ENCODE measurements around the gene ALG9. TPM values are rescaled to one million over a fixed set of nuclear protein-coding genes. Genes with fewer than 3 reads are reported as not detected.
A peak's percentile ranks its signal among the peaks of the same experiment; 100 is the strongest.

ALG9 gene
- total RNA-seq, 1 experiment from 2014 or later: 19.7 TPM

DNA sequence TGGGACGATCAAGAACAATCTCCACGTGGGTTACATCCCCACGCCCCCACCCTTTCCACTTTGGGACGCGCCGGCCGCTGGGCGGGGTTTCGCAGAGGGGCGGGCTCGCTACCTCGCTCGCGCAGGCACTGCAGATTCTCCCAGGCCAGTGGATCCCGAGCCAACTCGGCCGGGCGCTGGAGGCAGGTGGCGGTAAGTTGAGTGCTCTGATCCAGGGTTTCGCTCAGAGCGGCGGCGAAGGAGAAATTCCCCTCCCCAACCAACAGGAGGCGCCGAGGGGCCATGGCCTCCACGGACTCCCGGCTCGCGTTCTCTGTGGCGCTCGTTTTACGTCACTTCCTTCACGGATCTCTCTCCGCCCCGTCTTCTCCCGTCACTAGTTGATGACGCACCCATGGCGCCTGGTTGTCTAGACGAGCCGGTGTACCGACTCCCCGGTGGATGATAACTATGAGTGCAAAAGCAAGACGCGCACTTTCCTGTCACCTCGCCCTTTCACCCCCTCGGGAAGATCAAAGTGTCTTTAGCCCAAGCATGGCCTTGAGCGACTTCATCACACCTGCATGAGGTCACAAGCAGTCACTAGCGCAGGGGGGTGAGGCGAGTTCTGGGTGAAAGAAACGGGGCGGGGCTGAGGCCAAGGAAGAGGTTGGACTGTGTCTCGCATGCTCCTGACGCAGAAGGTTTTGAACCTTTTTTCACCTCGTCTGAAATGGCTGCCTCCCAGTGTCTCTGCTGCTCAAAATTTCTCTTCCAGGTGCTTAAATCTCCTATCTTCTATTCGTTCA is 7.7 kb upstream of the ALG9 start, which contains the start of the genes CFAP68 and FDXACB1 (continued):
- TF ChIP-seq, protein P1, sequence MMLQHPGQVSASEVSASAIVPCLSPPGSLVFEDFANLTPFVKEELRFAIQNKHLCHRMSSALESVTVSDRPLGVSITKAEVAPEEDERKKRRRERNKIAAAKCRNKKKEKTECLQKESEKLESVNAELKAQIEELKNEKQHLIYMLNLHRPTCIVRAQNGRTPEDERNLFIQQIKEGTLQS (CRISPR knock-in tag; conservative IDR thresholded peaks at IDR 0.05): no peak
- no peak; the same call in 1 of the 2 replicates for TF ChIP-seq ZNF219 (CRISPR knock-in tag; IDR thresholded peaks at IDR 0.05; ENCODE audit: borderline replicate concordance)
- no peak for TF ChIP-seq FOXP1 (CRISPR knock-in tag; IDR thresholded peaks at IDR 0.05; ENCODE audit: borderline replicate concordance)
- TF ChIP-seq CREM (CRISPR knock-in tag; IDR thresholded peaks at IDR 0.05): peak; percentile 99
- no peak for TF ChIP-seq ESRRA (CRISPR knock-in tag; IDR thresholded peaks at IDR 0.05; ENCODE audit: borderline replicate concordance)
- TF ChIP-seq, protein P2, sequence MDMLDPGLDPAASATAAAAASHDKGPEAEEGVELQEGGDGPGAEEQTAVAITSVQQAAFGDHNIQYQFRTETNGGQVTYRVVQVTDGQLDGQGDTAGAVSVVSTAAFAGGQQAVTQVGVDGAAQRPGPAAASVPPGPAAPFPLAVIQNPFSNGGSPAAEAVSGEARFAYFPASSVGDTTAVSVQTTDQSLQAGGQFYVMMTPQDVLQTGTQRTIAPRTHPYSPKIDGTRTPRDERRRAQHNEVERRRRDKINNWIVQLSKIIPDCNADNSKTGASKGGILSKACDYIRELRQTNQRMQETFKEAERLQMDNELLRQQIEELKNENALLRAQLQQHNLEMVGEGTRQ (CRISPR knock-in tag; IDR thresholded peaks at IDR 0.05): peak; percentile 22; the same call in 1 of the 2 replicates
- TF ChIP-seq ZNF317 (CRISPR knock-in tag; IDR thresholded peaks at IDR 0.05; ENCODE audit: borderline replicate concordance, low read depth): no peak
- no peak for TF ChIP-seq ZNF263 (CRISPR knock-in tag; IDR thresholded peaks at IDR 0.05; ENCODE audit: low read depth)
- TF ChIP-seq, protein P3, sequence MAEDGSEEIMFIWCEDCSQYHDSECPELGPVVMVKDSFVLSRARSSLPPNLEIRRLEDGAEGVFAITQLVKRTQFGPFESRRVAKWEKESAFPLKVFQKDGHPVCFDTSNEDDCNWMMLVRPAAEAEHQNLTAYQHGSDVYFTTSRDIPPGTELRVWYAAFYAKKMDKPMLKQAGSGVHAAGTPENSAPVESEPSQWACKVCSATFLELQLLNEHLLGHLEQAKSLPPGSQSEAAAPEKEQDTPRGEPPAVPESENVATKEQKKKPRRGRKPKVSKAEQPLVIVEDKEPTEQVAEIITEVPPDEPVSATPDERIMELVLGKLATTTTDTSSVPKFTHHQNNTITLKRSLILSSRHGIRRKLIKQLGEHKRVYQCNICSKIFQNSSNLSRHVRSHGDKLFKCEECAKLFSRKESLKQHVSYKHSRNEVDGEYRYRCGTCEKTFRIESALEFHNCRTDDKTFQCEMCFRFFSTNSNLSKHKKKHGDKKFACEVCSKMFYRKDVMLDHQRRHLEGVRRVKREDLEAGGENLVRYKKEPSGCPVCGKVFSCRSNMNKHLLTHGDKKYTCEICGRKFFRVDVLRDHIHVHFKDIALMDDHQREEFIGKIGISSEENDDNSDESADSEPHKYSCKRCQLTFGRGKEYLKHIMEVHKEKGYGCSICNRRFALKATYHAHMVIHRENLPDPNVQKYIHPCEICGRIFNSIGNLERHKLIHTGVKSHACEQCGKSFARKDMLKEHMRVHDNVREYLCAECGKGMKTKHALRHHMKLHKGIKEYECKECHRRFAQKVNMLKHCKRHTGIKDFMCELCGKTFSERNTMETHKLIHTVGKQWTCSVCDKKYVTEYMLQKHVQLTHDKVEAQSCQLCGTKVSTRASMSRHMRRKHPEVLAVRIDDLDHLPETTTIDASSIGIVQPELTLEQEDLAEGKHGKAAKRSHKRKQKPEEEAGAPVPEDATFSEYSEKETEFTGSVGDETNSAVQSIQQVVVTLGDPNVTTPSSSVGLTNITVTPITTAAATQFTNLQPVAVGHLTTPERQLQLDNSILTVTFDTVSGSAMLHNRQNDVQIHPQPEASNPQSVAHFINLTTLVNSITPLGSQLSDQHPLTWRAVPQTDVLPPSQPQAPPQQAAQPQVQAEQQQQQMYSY (CRISPR knock-in tag; IDR thresholded peaks at IDR 0.05): 0 out of 2 replicates have a peak, but pooled peaks have one; percentile 19
- TF ChIP-seq, protein P4, sequence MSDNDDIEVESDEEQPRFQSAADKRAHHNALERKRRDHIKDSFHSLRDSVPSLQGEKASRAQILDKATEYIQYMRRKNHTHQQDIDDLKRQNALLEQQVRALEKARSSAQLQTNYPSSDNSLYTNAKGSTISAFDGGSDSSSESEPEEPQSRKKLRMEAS (CRISPR knock-in tag; IDR thresholded peaks at IDR 0.05): peak; percentile 64
- TF ChIP-seq, protein P5, sequence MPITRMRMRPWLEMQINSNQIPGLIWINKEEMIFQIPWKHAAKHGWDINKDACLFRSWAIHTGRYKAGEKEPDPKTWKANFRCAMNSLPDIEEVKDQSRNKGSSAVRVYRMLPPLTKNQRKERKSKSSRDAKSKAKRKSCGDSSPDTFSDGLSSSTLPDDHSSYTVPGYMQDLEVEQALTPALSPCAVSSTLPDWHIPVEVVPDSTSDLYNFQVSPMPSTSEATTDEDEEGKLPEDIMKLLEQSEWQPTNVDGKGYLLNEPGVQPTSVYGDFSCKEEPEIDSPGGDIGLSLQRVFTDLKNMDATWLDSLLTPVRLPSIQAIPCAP (CRISPR knock-in tag; IDR thresholded peaks at IDR 0.05): no peak
- TF ChIP-seq, protein P6, sequence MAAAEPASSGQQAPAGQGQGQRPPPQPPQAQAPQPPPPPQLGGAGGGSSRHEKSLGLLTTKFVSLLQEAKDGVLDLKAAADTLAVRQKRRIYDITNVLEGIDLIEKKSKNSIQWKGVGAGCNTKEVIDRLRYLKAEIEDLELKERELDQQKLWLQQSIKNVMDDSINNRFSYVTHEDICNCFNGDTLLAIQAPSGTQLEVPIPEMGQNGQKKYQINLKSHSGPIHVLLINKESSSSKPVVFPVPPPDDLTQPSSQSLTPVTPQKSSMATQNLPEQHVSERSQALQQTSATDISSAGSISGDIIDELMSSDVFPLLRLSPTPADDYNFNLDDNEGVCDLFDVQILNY (CRISPR knock-in tag; IDR thresholded peaks at IDR 0.05): peak; percentile 52; the same call in 1 of the 2 replicates
- no peak for TF ChIP-seq ELF4 (CRISPR knock-in tag; IDR thresholded peaks at IDR 0.05; ENCODE audit: low read depth)
- peak; percentile 94 for TF ChIP-seq ZBTB21 (CRISPR knock-in tag; IDR thresholded peaks at IDR 0.05; ENCODE audit: borderline replicate concordance)
- TF ChIP-seq PRRX2 (CRISPR knock-in tag; IDR thresholded peaks at IDR 0.05): no peak
- peak; percentile 88 for TF ChIP-seq SP1 (CRISPR knock-in tag; conservative IDR thresholded peaks at IDR 0.05)
- TF ChIP-seq GABPB1 (CRISPR knock-in tag; IDR thresholded peaks at IDR 0.05): peak; percentile 73
- TF ChIP-seq, protein P7, sequence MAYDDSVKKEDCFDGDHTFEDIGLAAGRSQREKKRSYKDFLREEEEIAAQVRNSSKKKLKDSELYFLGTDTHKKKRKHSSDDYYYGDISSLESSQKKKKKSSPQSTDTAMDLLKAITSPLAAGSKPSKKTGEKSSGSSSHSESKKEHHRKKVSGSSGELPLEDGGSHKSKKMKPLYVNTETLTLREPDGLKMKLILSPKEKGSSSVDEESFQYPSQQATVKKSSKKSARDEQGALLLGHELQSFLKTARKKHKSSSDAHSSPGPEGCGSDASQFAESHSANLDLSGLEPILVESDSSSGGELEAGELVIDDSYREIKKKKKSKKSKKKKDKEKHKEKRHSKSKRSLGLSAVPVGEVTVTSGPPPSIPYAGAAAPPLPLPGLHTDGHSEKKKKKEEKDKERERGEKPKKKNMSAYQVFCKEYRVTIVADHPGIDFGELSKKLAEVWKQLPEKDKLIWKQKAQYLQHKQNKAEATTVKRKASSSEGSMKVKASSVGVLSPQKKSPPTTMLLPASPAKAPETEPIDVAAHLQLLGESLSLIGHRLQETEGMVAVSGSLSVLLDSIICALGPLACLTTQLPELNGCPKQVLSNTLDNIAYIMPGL (CRISPR knock-in tag; IDR thresholded peaks at IDR 0.05): peak; percentile 97
- TF ChIP-seq, protein P8, sequence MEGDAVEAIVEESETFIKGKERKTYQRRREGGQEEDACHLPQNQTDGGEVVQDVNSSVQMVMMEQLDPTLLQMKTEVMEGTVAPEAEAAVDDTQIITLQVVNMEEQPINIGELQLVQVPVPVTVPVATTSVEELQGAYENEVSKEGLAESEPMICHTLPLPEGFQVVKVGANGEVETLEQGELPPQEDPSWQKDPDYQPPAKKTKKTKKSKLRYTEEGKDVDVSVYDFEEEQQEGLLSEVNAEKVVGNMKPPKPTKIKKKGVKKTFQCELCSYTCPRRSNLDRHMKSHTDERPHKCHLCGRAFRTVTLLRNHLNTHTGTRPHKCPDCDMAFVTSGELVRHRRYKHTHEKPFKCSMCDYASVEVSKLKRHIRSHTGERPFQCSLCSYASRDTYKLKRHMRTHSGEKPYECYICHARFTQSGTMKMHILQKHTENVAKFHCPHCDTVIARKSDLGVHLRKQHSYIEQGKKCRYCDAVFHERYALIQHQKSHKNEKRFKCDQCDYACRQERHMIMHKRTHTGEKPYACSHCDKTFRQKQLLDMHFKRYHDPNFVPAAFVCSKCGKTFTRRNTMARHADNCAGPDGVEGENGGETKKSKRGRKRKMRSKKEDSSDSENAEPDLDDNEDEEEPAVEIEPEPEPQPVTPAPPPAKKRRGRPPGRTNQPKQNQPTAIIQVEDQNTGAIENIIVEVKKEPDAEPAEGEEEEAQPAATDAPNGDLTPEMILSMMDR (IDR thresholded peaks at IDR 0.05): peak; percentile 89
- TF ChIP-seq CREB1 (CRISPR knock-in tag; IDR thresholded peaks at IDR 0.05): no peak
- no peak for TF ChIP-seq RELA (CRISPR knock-in tag; IDR thresholded peaks at IDR 0.05; ENCODE audit: borderline replicate concordance)
- TF ChIP-seq TEAD4 (CRISPR knock-in tag; IDR thresholded peaks at IDR 0.05): no peak
- no peak for TF ChIP-seq KAT7 (CRISPR knock-in tag; IDR thresholded peaks at IDR 0.05; ENCODE audit: borderline replicate concordance)
- no peak for TF ChIP-seq MXD4 (CRISPR knock-in tag; IDR thresholded peaks at IDR 0.05; ENCODE audit: borderline replicate concordance)

Data from WTC11 (cell line).